Stimulated activated CD8-positive, alpha-beta memory T cell treated with anti-CD3 and anti-CD28 coated beads, Interleukin-7, amount 100 ng/mL, for 4 hours (primary cell): ENCODE data around the gene HEG1.

Experiments used
- DNase-seq, 2 donors: peaks; one replicate each; pipeline ENCODE4 v3.0.0-alpha.2; 2020; ENCODE audit warnings: low read depth in 2 of 2

Gene HEG1

GRCh38 chr3:125010393-125010792 lies 45.4 kb downstream of the HEG1 start:
- no peak for DNase-seq

- DNase-seq = no peak
Observed at GRCh38 chr3:125008766-125009165, 47.0 kb downstream of the HEG1 start.

GRCh38 chr3:125006291-125006731 lies 49.5 kb downstream of the HEG1 start:
- DNase-seq = no peak

- DNase-seq = no peak
Observed at GRCh38 chr3:125005676-125006075, 50.1 kb downstream of the HEG1 start.

- DNase-seq = no peak
Observed at GRCh38 chr3:125005222-125005621, 50.6 kb downstream of the HEG1 start.

GRCh38 chr3:125003859-125004595 lies 51.8 kb downstream of the HEG1 start:
- DNase-seq = no peak

- no peak for DNase-seq
Observed at GRCh38 chr3:125003369-125003853, 52.4 kb downstream of the HEG1 start.

GRCh38 chr3:125002414-125003368 lies 53.1 kb downstream of the HEG1 start:
- no peak for DNase-seq

GRCh38 chr3:125001557-125002413 lies 54.0 kb downstream of the HEG1 start:
- DNase-seq = no peak

GRCh38 chr3:125000661-125001060 lies 55.1 kb downstream of the HEG1 start:
- DNase-seq = no peak

GRCh38 chr3:124999897-125000435 lies 55.8 kb downstream of the HEG1 start:
- no peak for DNase-seq

GRCh38 chr3:124999317-124999716 lies 56.5 kb downstream of the HEG1 start:
- no peak for DNase-seq

GRCh38 chr3:124998247-124998630 lies 57.6 kb downstream of the HEG1 start:
- no peak for DNase-seq

GRCh38 chr3:124997303-124998246 lies 58.2 kb downstream of the HEG1 start:
- DNase-seq = no peak

GRCh38 chr3:124995460-124995994 lies 60.3 kb downstream of the HEG1 start:
- peak; percentile 15 to 17 for DNase-seq

- no peak for DNase-seq
Observed at GRCh38 chr3:124993466-124993865, 62.3 kb downstream of the HEG1 start.

GRCh38 chr3:124992041-124992440 lies 63.8 kb downstream of the HEG1 start:
- no peak for DNase-seq

GRCh38 chr3:124986192-124987143 lies 69.3 kb downstream of the HEG1 start:
- DNase-seq = no peak

GRCh38 chr3:124985349-124985748 lies 70.4 kb downstream of the HEG1 start:
- DNase-seq = no peak
